Stimulated activated CD4-positive, alpha-beta T cell treated with anti-CD3 and anti-CD28 coated beads, Interleukin-4, amount 100 ng/mL, for 1 hour (primary cell): ENCODE results near the gene JUNB.
"Not testable (repeated sequence)": the region's sequence is repeated elsewhere in the genome, so short reads cannot be mapped to it uniquely, and the experiment has no call there.

Experiments used
- DNase-seq: peaks from one replicate; pipeline ENCODE4 v3.0.0-alpha.2; 2020

JUNB gene

GRCh38 chr19:12815088-12815487 is 23.8 kb downstream of the JUNB start:
- no peak for DNase-seq

DNA sequence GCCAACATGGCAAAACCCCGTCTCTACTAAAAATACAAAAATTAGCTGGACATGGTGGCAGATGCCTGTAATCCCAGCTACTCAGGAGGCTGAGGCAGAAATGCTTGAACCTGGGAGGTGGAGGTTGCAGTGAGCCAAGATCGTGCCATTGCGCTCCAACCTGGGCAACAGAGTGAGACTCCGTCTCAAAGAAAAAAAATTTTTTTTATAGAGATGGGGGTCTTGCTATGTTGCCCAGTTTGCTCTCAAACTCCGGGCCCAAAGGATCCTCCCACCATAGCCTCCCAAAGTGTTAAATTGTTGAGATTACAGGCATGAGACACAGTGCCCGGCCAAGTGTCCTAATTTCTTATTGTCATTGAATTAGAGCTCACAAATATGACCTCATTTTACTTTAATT is 25.9 kb downstream of the JUNB start:
- not testable (repeated sequence) for DNase-seq

GRCh38 chr19:12817810-12818209 is 26.5 kb downstream of the JUNB start:
- not testable (repeated sequence) for DNase-seq

DNA sequence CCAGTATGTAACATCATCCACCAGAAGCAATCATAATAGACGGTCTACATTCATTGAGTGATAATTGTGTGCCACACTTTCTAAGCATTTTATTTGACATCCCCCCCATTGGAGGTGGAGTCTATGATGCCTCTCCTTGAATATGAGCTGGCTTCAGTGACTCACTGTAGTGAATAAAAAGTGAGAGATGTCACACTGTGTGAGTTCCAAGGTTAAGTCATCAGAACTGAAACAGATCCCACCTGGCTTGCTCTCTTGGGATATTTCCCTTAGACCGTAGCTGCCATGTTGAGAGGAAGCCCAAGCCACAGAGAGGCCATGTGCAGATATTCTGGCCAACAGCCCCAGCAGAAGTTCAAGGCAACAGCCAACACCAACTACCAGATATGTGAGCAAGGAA is 30.5 kb downstream of the JUNB start:
- DNase-seq = no peak

DNA sequence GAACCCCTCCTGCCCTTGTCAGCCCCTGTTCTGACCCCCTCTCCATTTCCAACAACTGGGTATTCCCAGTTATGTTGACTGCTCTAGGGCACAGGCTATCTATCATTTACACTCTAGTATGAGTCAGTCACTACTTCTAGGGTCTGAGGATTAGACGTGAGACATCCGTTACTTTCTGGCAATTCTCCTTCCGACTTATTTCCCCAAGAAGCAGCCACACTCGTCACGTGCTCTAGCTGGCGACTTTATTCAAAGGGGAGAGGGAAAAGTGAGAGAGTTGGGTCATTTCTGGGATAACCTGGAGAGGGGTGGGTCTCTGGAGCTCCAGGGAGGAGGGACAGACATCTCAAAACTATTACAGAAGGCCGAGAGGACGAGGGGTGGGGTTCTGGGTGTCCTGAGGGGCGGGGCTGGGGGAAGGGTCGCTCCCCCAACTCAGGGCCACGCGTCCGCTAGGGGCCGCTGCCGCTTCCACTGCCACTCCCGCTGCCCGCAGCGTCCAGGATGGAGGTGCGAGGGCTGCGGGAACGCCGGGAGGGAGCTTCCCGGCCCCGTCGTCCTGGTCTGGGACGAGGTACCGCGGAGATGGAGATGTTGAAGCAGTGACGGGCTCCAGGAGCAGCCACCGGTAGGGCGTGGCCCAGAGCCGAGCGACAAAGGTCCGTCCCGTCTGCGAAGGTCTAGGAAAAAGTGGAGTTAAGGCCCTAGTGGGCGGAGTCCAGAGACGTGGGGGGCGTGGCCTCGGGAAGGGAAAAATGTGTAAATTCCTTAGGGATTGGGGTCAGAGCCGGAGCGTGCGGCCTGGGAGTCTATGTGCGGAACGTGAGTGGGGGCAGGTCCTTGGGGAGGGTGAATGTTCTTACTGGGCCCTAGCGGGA is 34.2 kb downstream of the JUNB start:
- peak; percentile 41 for DNase-seq

DNA sequence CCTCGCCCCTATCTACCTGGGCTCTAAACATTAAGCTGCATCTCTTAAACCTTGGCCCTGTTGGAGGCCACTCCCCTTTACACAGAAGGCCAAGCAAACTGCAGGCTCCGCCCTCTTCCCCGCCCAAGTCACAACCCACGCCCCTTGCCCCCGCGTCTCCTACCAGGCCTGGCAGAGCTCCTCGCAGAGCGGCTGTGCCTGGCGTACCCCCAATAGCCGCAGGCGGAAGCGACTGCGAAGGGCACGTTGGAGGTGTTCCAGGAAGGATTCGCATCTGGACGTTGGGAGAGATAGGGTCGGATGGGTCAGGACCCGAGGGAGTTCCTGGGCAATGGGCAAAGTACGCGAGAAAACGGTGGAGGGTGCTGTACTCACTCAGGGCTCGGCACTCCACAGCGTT is 37.2 kb downstream of the JUNB start:
- peak; percentile 32 for DNase-seq

DNA sequence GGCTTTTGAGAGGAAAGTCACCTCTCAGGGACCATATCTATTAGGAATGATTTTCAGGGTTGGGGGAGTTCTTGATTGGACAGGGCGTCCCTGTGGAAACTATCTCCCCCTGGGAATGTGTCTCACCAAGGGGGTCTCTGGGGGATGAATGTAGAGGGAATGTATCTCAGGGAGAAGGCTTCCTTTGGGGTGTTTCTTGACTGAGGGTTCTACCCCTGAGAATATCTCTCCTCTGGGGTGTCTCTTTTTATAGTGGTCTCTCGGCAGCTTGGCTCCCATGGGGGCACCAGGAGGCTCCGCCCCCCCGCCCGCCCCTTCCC is 42.1 kb downstream of the JUNB start:
- DNase-seq = no peak

DNA sequence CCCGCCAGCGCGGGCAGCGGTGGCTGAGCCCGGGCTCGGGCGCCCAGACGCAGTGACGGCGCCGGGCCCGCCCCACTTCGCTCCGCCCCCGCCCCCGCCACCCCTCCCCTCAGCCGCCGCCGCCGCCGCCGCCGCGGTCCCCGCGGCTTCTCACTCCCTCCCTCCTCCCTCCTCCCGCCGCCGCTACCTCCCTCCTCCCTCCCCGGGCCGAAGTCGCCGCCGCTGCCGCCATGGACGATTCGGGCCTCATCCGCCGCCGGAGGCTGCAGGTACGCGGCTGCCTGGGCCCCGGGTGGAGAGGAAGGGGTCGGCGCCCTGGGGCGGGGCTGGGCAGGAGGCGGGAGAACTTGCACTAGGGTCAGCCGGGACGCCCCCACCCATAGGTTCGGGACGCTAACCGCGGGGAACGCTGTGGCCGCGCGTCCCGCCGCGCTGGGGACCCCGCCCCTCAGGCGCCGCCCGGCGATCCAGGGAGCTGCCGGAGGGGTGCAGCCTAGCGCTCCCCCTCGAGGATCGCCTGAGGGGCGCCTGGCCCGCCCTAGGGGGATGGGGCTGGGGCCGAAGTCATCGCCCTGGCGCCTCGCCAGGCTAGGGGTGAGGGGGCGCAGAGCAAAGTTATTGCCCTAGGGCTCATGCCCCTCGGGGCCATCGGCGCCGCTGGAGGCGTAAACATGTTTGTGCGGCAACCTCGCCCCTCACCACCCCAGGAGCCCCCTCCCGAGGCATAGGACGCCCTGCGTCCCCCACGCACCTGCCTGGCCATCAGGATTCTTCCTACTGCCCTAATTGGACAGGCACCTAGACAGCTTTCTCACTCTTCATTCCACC is 42.7 kb downstream of the JUNB start:
- peak; percentile 41 for DNase-seq

- no peak for DNase-seq
Measured at GRCh38 chr19:12834566-12834943, 43.3 kb downstream of the JUNB start, which contains the start of gene RTBDN. Gene RTBDN (minus strand): TSS chr19:12834579. CDS start chr19:12829979, 4,600 bp downstream.

DNA sequence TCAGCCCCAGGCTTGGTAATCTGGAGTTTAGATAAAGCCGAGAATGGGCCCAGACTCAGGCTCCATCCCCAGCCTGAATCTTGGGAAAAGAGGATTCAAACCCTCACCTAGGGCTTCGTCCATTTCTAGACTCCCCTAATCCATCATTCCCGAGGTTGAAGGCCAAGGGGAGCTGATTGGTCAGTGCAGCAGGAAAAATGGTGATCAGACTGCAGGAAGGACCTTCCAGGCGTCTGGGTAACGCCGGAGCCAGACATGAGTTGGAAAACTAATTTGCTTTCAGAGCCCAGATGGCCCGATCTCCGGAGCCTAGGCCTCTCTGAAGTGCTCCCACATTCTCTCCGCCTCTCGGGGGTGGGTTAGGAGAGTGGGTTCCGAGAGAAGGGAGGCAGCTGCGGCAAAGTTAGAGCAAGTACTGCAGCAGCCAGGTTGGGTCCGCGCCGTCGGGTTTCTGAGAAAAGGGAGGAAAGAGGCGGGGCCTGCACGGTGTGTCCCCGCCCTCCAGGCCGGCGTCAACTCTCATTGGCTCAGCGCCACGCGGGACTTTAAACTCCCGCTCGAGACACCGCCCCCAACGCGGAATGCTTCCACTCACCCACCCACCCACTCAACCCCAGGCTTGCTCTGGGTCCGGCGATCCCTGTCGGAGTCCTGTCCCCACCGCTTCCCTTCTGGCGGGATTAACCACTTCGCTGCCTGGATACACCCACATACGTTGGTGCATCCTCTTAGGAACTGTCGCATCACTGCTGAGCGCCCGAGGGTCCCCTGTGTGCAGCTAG is 43.9 kb downstream of the JUNB start:
- DNase-seq = peak; percentile 36

DNA sequence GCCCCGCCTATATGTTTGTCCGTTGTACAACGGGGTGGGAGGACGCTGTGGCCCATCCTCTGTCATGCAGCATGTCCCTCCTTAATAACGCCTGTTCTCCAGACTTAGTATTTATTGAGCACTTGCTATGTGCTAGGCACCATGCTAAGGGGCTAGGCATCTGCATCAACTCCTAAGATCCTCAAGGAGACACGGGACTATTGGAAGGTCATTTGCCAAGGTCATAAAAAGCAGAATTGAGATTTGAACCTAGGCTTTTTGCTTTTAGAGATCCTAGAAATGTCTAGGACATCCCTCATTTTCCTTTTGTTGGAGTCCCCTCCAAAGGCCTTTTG is 45.2 kb downstream of the JUNB start:
- DNase-seq = no peak

DNA sequence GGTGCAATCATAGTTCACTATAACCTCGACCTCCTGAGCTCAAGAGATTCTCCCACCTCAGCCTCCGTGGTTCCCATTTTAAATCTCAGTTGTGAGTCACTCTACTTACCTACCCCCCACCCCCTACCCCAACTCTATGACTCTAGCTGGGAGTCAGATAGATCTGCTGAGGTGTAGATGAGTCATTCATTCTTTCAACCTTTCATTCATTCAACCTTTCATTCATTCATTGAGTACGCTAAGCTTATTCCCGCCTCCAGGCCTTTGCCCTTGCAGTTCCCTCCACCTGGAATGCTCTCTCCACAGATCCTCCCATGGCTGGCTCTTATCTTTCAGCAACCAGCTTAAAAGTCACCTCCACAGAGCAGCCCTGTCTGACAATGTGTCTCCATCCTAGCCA is 45.9 kb downstream of the JUNB start:
- no peak for DNase-seq

DNA sequence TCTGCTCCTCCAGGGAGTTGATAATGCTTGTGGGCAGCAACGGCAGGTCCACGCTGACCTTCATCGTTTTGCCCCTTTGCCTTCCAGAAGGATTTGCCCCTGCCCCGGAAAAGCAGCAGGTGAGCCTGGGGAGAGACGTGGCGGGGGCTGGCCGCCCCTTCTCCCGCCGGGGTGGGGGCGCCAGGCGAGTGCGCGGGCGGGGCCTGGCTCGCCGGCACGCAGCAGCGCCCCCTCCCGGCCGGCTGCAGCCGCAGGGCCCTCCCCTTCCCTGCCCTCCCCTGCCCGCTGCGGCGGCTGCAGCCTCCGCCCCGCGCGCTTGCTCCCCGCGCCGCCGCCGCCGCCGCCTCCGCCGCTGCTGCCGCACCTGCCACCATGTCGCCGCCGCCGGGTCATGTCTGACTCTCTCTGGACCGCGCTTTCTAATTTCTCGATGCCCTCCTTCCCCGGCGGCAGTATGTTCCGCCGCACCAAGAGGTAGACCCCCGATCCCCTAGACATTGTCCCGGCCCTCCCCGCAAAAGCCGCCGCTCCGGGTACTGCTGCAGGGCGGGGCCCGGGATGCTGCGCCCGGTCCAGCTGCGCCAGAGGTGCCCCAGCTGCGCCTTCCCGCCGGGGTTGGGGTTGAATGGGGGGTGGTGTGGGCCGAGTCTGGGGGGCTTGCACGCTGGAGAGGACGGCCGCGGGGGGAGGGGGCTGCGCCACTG is 47.0 kb downstream of the JUNB start, which contains the start of gene MAST1:
Gene MAST1 (plus strand): TSS at position 334 of the 704 bp plus-strand sequence. CDS start 58 bp downstream, at position 392.
- DNase-seq = peak; percentile 55

GRCh38 chr19:12838886-12839756 is 47.8 kb downstream of the JUNB start:
- no peak for DNase-seq

DNA sequence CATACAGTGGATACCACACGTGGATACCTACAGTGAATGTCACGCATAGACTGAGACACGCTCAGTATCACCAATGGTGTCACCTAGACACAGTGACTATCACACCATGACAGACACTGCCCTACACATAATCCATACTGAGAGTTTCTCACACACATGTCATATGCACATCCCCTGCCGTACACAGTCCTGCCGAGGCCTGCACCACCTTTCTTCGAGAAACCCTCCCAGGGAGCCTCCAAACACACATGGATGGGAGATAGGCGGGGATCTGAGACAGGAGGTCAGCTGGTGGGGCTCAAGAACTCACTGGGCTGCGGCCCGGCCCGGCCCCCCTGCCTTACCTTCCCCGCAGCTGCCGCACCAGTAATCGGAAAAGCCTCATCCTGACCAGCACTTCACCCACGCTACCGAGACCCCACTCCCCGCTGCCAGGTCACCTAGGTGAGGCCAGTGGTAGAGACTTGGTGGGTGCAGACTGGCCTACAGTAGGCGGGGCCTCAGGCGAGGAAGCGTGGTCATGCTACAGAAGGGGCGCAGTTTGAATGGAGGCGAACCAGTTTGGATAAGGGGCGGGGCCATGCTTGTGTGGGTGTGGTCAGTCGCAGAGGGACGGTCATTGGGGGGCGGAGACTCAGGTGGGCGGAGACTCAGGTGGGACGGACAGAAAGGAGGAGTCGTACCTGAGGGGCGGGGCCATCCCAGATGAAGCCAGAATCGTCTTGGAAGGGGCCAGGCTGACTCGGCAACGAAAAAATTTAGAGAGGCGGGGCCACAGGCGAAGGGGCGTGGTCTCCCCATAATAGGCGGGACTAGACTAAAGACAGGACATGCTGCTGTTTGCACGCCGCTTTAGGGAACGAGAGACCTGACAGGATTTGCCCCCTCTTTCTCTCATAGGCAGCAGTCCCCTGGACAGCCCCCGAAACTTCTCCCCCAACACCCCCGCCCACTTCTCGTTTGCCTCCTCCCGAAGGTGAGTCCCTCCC is 49.1 kb downstream of the JUNB start:
- DNase-seq = peak; percentile 32

- no peak for DNase-seq
Measured at GRCh38 chr19:12841094-12841493, 49.8 kb downstream of the JUNB start.

DNA sequence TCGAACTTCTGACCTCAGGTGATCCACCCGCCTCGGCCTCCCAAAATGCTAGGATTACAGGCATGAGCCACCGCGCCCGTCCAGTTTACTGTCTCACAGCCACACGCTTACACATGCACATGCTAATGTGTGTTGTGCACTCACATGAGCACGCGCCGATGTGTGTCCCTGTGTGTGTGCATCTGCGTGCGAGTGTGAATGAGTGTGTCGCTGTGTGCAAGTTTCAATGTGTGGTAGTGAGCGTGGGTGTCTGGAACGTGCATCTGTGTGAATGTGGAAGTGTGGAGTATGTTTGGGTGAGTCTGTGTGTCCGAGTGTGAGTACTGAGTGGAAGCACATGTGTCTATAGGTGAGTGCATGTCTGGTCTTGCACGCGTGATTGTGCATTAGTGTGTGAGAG is 51.2 kb downstream of the JUNB start:
- no peak for DNase-seq
